Upper lobe of left lung (tissue), 6 donors: ENCODE measurements around the gene LEPROT. TPM values are rescaled to one million over a fixed set of nuclear protein-coding genes. Genes with fewer than 3 reads are reported as not detected.

Experiments
- ATAC-seq, 2 donors: fragments of 200-7000 bp; cut with Tn5 transposase; one replicate each; pipeline ENCODE4 v1.9.1; 2022; ENCODE audit warnings: mild to moderate bottlenecking in 2 of 2, moderate library complexity in 2 of 2; ENCODE audit not compliant: low FRiP score in 2 of 2
- DNase-seq, 2 donors: peaks; one replicate each; pipeline ENCODE4 v3.0.0-alpha.2; 2019 to 2020
- H3K27ac ChIP-seq, 4 donors: fragments of 200-600 bp; sonication (generic); one replicate each; pipeline ENCODE4 v1.5.1; 2016 to 2019
- H3K27me3 ChIP-seq, 4 donors: fragments of 200-600 bp; sonication (generic); one replicate each; pipeline ENCODE4 v1.5.1; 2017 to 2019
- H3K36me3 ChIP-seq, 4 donors: fragments of 200-600 bp; sonication (generic); one replicate each; pipeline ENCODE4 v1.5.1; 2016 to 2019
- H3K4me1 ChIP-seq, 4 donors: fragments of 200-600 bp; sonication (generic); one replicate each; pipeline ENCODE4 v1.5.1; 2018 to 2019
- H3K4me3 ChIP-seq, 4 donors: fragments of 200-600 bp; sonication (generic); one replicate each; pipeline ENCODE4 v1.5.1; 2017 to 2019; ENCODE audit warnings: mild to moderate bottlenecking in 2 of 4, moderate library complexity in 1 of 4
- H3K9me3 ChIP-seq, 4 donors: fragments of 200-600 bp; sonication (generic); one replicate each; pipeline ENCODE4 v1.5.1; 2018 to 2019
- CTCF ChIP-seq, 6 experiments: fragments of 450-650 bp in 4 of 6; fragments of 200-600 bp in 2 of 6; sonication (generic) in 2 of 6; IDR thresholded peaks; one replicate each; pipeline ENCODE4 v1.5.1; 2016 to 2019; ENCODE audit warnings: antibody characterized with exemption in 6 of 6
- EP300 ChIP-seq, 4 donors: sonication (generic); formaldehyde crosslinking; IDR thresholded peaks; one replicate each; pipeline ENCODE4 v1.5.1; 2017; ENCODE audit warnings: antibody characterized with exemption in 4 of 4, control low read depth in 2 of 4
- POLR2A ChIP-seq, 4 donors: fragments of 450-650 bp; IDR thresholded peaks; one replicate each; pipeline ENCODE4 v1.5.1; 2016 to 2017; ENCODE audit warnings: antibody characterized with exemption in 4 of 4, mild to moderate bottlenecking in 2 of 4
- POLR2AphosphoS5 ChIP-seq, 2 donors: sonication (generic); formaldehyde crosslinking; IDR thresholded peaks; one replicate each; pipeline ENCODE4 v1.5.1; 2017; ENCODE audit warnings: antibody characterized with exemption in 2 of 2
- WGBS, 2 donors: methylation state at CpG; one replicate each; pipeline ENCODE4 v1.1.5; 2017 to 2018; 5-methylcytosine and 5-hydroxymethylcytosine counted together
- total RNA-seq, 6 donors: library from RNA; depleted of rRNA in 4 of 6; stranded (reverse); fragments of >200 nt in 4 of 6; gene quantifications; one replicate each; pipeline versions ENCODE4 v1.1.0 to v1.2.1, GENCODE V29; 2016 to 2021
- donor health status: DM: no; HTN: no; CAD: no; lungs with moderate emphysema.
- donor health status: DM: no; HTN: yes; CAD: no; lungs with severe emphysema.

Gene LEPROT
- total RNA-seq, 6 donors from 2014 or later: 28.0 to 120 (median 72.9) TPM

GRCh38 chr1:65434760-65435159, 14.3 kb downstream of the LEPROT start:
- H3K27ac ChIP-seq: no peak overlapping the region
- H3K9me3 ChIP-seq: no peaks in the 10 kb centered on the region
- no peaks in the 10 kb centered on the region for H3K27me3 ChIP-seq
- WGBS, 2 donors: 86 to 87% methylated on average over 3 of the region's 3 CpGs
- H3K4me1 ChIP-seq: peaks cover 0 to 16% (median 6%) of the 10 kb centered on the region in 4 donors
- DNase-seq (no peak), ATAC-seq (no peak)
- TF ChIP-seq POLR2A (IDR thresholded peaks at IDR 0.05): no peak
- no peak for TF ChIP-seq EP300 (IDR thresholded peaks at IDR 0.05)
- TF ChIP-seq POLR2AphosphoS5 (IDR thresholded peaks at IDR 0.05): no peak
- no peak for TF ChIP-seq CTCF (IDR thresholded peaks at IDR 0.05)
- H3K36me3 ChIP-seq: peaks cover 0 to 37% (median 5%) of the 10 kb centered on the region in 4 donors
- no peak overlapping the region for H3K4me3 ChIP-seq

GRCh38 chr1:65435987-65436386, 15.5 kb downstream of the LEPROT start:
- no peak for TF ChIP-seq CTCF (IDR thresholded peaks at IDR 0.05)
- TF ChIP-seq EP300 (IDR thresholded peaks at IDR 0.05): no peak
- TF ChIP-seq POLR2AphosphoS5 (IDR thresholded peaks at IDR 0.05): no peak
- TF ChIP-seq POLR2A (IDR thresholded peaks at IDR 0.05): no peak
- Histone ChIP-seq H3K27ac (no peak overlapping the region), H3K36me3 (peaks cover 0 to 27% (median 4%) of the 10 kb centered on the region in 4 donors), H3K9me3 (no peaks in the 10 kb centered on the region), H3K4me1 (peaks cover 0 to 8% (median under 1%) of the 10 kb centered on the region in 4 donors), H3K27me3 (no peaks in the 10 kb centered on the region), H3K4me3 (no peak overlapping the region)
- DNase-seq (no peak), ATAC-seq (no peak)
- 72 to 81% methylated on average over 2 of the region's 2 CpGs for WGBS, 2 donors

- ATAC-seq: no peak
- 94 to 95% methylated on average over 7 of the region's 7 CpGs for WGBS, 2 donors
- no peak overlapping the region for H3K27ac ChIP-seq
- H3K36me3 ChIP-seq: peaks cover 0 to 14% (median 2%) of the 10 kb centered on the region in 4 donors
- no peaks in the 10 kb centered on the region for H3K27me3 ChIP-seq
- peaks cover 0 to 2% (median 0%) of the 10 kb centered on the region in 4 donors for H3K4me1 ChIP-seq
- no peak for DNase-seq
- H3K9me3 ChIP-seq: no peaks in the 10 kb centered on the region
- H3K4me3 ChIP-seq: no peak overlapping the region
- TF ChIP-seq POLR2AphosphoS5 (IDR thresholded peaks at IDR 0.05) (no peak), CTCF (IDR thresholded peaks at IDR 0.05) (no peak), POLR2A (IDR thresholded peaks at IDR 0.05) (no peak), EP300 (IDR thresholded peaks at IDR 0.05) (no peak)
These were observed 17.1 kb downstream of the LEPROT start for GRCh38 chr1:65437616-65438015.

- TF ChIP-seq CTCF (IDR thresholded peaks at IDR 0.05) (no peak), POLR2A (IDR thresholded peaks at IDR 0.05) (no peak), POLR2AphosphoS5 (IDR thresholded peaks at IDR 0.05) (no peak), EP300 (IDR thresholded peaks at IDR 0.05) (no peak)
- WGBS, 2 donors: 65 to 74% methylated on average over 12 of the region's 12 CpGs
- H3K27me3 ChIP-seq: no peaks in the 10 kb centered on the region
- H3K27ac ChIP-seq: no peak overlapping the region
- H3K9me3 ChIP-seq: no peaks in the 10 kb centered on the region
- ATAC-seq (no peak), DNase-seq (no peak)
- H3K4me1 ChIP-seq: peaks cover 0 to 2% (median 0%) of the 10 kb centered on the region in 4 donors
- H3K36me3 ChIP-seq: no peaks in the 10 kb centered on the region
- H3K4me3 ChIP-seq: no peak overlapping the region
These were observed 19.9 kb downstream of the LEPROT start for GRCh38 chr1:65440322-65440900.

- Histone ChIP-seq H3K27ac (no peak overlapping the region), H3K36me3 (no peaks in the 10 kb centered on the region), H3K4me1 (peaks cover 0 to 2% (median 0%) of the 10 kb centered on the region in 4 donors), H3K4me3 (no peak overlapping the region), H3K9me3 (no peaks in the 10 kb centered on the region), H3K27me3 (no peaks in the 10 kb centered on the region)
- DNase-seq: no peak
- no peak for ATAC-seq
- WGBS, 2 donors: 46 to 49% methylated on average over 1 of the region's 1 CpG
- TF ChIP-seq CTCF (IDR thresholded peaks at IDR 0.05) (no peak), EP300 (IDR thresholded peaks at IDR 0.05) (no peak), POLR2A (IDR thresholded peaks at IDR 0.05) (no peak), POLR2AphosphoS5 (IDR thresholded peaks at IDR 0.05) (no peak)
These were observed 20.4 kb downstream of the LEPROT start for GRCh38 chr1:65440915-65441314.
